H9 (cell line): ENCODE results near the gene CTCFL. TPM values are rescaled to one million over a fixed set of nuclear protein-coding genes. Genes with fewer than 3 reads are reported as not detected.

Experiments
- DNase-seq: peaks from one replicate; pipeline ENCODE4 v3.0.0-alpha.2; 2017
- H2AFZ ChIP-seq: one replicate; pipeline ENCODE4 v1.6.1; 2013; ENCODE audit warnings: mild to moderate bottlenecking, low read length, control low read depth, moderate library complexity
- H2AK5ac ChIP-seq: 2 replicates; pipeline ENCODE4 v1.6.1; 2013; ENCODE audit warnings: low read length, control low read depth, mixed read lengths; ENCODE audit not compliant: insufficient read length
- H2BK120ac ChIP-seq: one replicate; pipeline ENCODE4 v1.6.1; 2013; ENCODE audit warnings: low read depth, mild to moderate bottlenecking, low read length, control low read depth, inconsistent platforms; ENCODE audit not compliant: poor library complexity, severe bottlenecking
- H2BK12ac ChIP-seq: 2 replicates; pipeline ENCODE4 v1.6.1; 2013; ENCODE audit warnings: low read length, control low read depth, mixed read lengths, low read depth; ENCODE audit not compliant: insufficient read length
- H2BK15ac ChIP-seq: 2 replicates; pipeline ENCODE4 v1.6.1; 2013; ENCODE audit warnings: low read depth, low read length, control low read depth
- H2BK20ac ChIP-seq: one replicate; pipeline ENCODE4 v1.6.1; 2013; ENCODE audit warnings: low read depth, mild to moderate bottlenecking, low read length, control low read depth, inconsistent platforms; ENCODE audit not compliant: poor library complexity, severe bottlenecking
- H2BK5ac ChIP-seq: 2 replicates; pipeline ENCODE4 v1.6.1; 2013; ENCODE audit warnings: low read length, control low read depth, mixed read lengths; ENCODE audit not compliant: insufficient read length
- H3K14ac ChIP-seq: 2 replicates; pipeline ENCODE4 v1.6.1; 2013; ENCODE audit warnings: low read length, control low read depth; ENCODE audit not compliant: insufficient read depth
- H3K18ac ChIP-seq: 2 replicates; pipeline ENCODE4 v1.6.1; 2013; ENCODE audit warnings: low read depth, mild to moderate bottlenecking, mixed read lengths, low read length, control low read depth; ENCODE audit not compliant: insufficient read length
- H3K23ac ChIP-seq: 2 replicates; pipeline ENCODE4 v1.6.1; 2013; ENCODE audit warnings: low read length, control low read depth, mixed read lengths, low read depth; ENCODE audit not compliant: insufficient read length
- H3K23me2 ChIP-seq: 2 replicates; pipeline ENCODE4 v1.6.1; 2013; ENCODE audit warnings: low read depth, mild to moderate bottlenecking, mixed read lengths, low read length, control low read depth; ENCODE audit not compliant: insufficient read length, poor library complexity, severe bottlenecking
- H3K27ac ChIP-seq: 2 replicates; pipeline ENCODE4 v1.5.1; 2013; ENCODE audit warnings: low read length, control low read depth, mixed read lengths, low read depth; ENCODE audit not compliant: insufficient read length
- H3K27me3 ChIP-seq: 2 replicates; pipeline ENCODE4 v1.6.1; 2013; ENCODE audit warnings: low read length, control low read depth, inconsistent platforms; ENCODE audit not compliant: insufficient read depth
- H3K4ac ChIP-seq: 2 replicates; pipeline ENCODE4 v1.6.1; 2013; ENCODE audit warnings: low read depth, mild to moderate bottlenecking, control low read depth, inconsistent platforms, low read length, moderate library complexity
- H3K4me1 ChIP-seq: 2 replicates; pipeline ENCODE4 v1.6.1; 2013; ENCODE audit warnings: low read length, control low read depth, inconsistent platforms; ENCODE audit not compliant: insufficient read depth
- H3K4me2 ChIP-seq: 2 replicates; pipeline ENCODE4 v1.6.1; 2013; ENCODE audit warnings: low read length, control low read depth, mixed read lengths; ENCODE audit not compliant: insufficient read length, insufficient read depth
- H3K56ac ChIP-seq: 2 replicates; pipeline ENCODE4 v1.6.1; 2013; ENCODE audit warnings: low read depth, mild to moderate bottlenecking, mixed read lengths, low read length, control low read depth; ENCODE audit not compliant: insufficient read length
- H3K79me1 ChIP-seq: 2 replicates; pipeline ENCODE4 v1.6.1; 2013; ENCODE audit warnings: low read depth, mild to moderate bottlenecking, moderate library complexity, low read length, control low read depth, inconsistent platforms; ENCODE audit not compliant: insufficient read depth, poor library complexity, severe bottlenecking
- H3K79me2 ChIP-seq: 2 replicates; pipeline ENCODE4 v1.6.1; 2013; ENCODE audit warnings: low read length, control low read depth, inconsistent platforms; ENCODE audit not compliant: insufficient read depth
- H3K9ac ChIP-seq: 2 replicates; pipeline ENCODE4 v1.6.1; 2013; ENCODE audit warnings: low read length, control low read depth, mixed read lengths; ENCODE audit not compliant: insufficient read length; ENCODE audit errors: extremely low read depth
- H3K9me3 ChIP-seq: one replicate; pipeline ENCODE4 v1.6.1; 2013; ENCODE audit warnings: low read depth, low read length, inconsistent platforms; ENCODE audit not compliant: control insufficient read depth
- H3T11ph ChIP-seq: one replicate; pipeline ENCODE4 v1.6.1; 2013; ENCODE audit warnings: mild to moderate bottlenecking, low read length, control low read depth, inconsistent platforms
- H4K20me1 ChIP-seq: one replicate; pipeline ENCODE4 v1.6.1; 2013; ENCODE audit not compliant: control insufficient read depth, insufficient read length, insufficient read depth
- H4K5ac ChIP-seq: 2 replicates; pipeline ENCODE4 v1.6.1; 2013; ENCODE audit warnings: low read depth, mild to moderate bottlenecking, mixed read lengths, low read length, control low read depth; ENCODE audit not compliant: insufficient read length
- H4K8ac ChIP-seq: replicated peaks from 2 replicates; pipeline ENCODE4 v1.6.1; 2013; ENCODE audit warnings: low read length, control low read depth, mixed read lengths, low read depth; ENCODE audit not compliant: insufficient read length
- H4K91ac ChIP-seq: 2 replicates; pipeline ENCODE4 v1.6.1; 2013; ENCODE audit warnings: low read depth, mild to moderate bottlenecking, moderate library complexity, mixed read lengths, low read length, control low read depth; ENCODE audit not compliant: insufficient read length
- H3K27ac Mint-ChIP-seq, 3 experiments: 2 replicates in 2 of 3; 3 replicates in 1 of 3; pipeline ENCODE4 v1.8.0; 2020 to 2021; ENCODE audit warnings: mixed read lengths in 3 of 3, mild to moderate bottlenecking in 1 of 3, moderate library complexity in 1 of 3
- H3K27me3 Mint-ChIP-seq: 2 replicates; pipeline ENCODE4 v1.8.0; 2021; ENCODE audit warnings: low read depth, mild to moderate bottlenecking, moderate library complexity, mixed read lengths
- H3K36me3 Mint-ChIP-seq, 3 experiments: 2 replicates in 2 of 3; 3 replicates in 1 of 3; pipeline ENCODE4 v1.8.0; 2020 to 2021; ENCODE audit warnings: low read depth in 3 of 3, mixed read lengths in 3 of 3; ENCODE audit not compliant: insufficient read depth in 1 of 3
- H3K4me1 Mint-ChIP-seq, 2 experiments: 2 replicates each; pipeline ENCODE4 v1.8.0; 2020; ENCODE audit warnings: mixed read lengths in 2 of 2
- H3K4me3 Mint-ChIP-seq, 2 experiments: 2 replicates in 1 of 2; 3 replicates in 1 of 2; pipeline ENCODE4 v1.8.0; 2020 to 2021; ENCODE audit warnings: mild to moderate bottlenecking in 2 of 2, mixed read lengths in 2 of 2, moderate library complexity in 1 of 2
- H3K9me3 Mint-ChIP-seq, 2 experiments: 2 replicates in 1 of 2; 3 replicates in 1 of 2; pipeline ENCODE4 v1.8.0; 2020; ENCODE audit warnings: mild to moderate bottlenecking in 2 of 2, mixed read lengths in 2 of 2, moderate library complexity in 1 of 2
- WGBS: extraction: QIAGEN DNeasy Blood & Tissue Kit; methylation state at CpG from one replicate; pipeline ENCODE4 v1.1.7; 2013; ENCODE audit warnings: missing lambda C conversion rate, low lambda C conversion rate, mixed read lengths; ENCODE audit not compliant: insufficient read length; ENCODE audit errors: extremely low coverage; 5-methylcytosine and 5-hydroxymethylcytosine counted together
- total RNA-seq: library from RNA; stranded (reverse); gene quantifications from 2 replicates; pipeline ENCODE4 v1.2.1, GENCODE V29; 2021
- TF ChIP-seq, protein P1 (sequence below): fragments of 200-600 bp; sonication (generic); conservative IDR thresholded peaks from 3 replicates; pipeline ENCODE4 v1.8.0; 2021; ENCODE audit warnings: antibody characterized with exemption, mild to moderate bottlenecking

Gene CTCFL
- total RNA-seq, 1 experiment from 2014 or later: 0.90 TPM

DNA sequence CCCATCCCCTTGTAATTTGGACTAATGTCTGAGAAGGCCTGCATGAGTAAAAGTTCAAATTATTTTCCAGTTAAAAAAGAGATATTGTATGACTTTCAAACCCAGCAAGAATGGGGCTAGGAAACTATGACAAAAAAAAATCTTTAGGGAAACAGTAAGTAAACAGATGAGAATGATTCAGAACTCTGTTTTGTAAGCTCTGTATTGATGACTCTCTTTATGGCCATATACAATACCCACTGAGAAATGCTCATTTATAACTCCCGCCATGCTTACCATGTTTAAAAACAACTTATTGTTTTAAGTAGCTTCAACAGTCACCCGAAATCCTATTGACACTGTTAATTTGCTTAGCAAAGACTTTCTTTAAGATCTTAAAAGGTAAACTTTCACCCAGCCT lies 18.8 kb upstream of the CTCFL start:
- Histone ChIP-seq H3K18ac (no peak overlapping the region), H3K79me1 (no peaks in the 10 kb centered on the region), H2BK15ac (no peak overlapping the region), H4K8ac (no peak overlapping the region), H3K4me1 (no peaks in the 10 kb centered on the region), H3T11ph (no peak overlapping the region), H3K56ac (no peak overlapping the region), H3K4ac (no peak overlapping the region), H3K23me2 (no peaks in the 10 kb centered on the region), H2BK12ac (no peak overlapping the region), H4K91ac (no peak overlapping the region), H4K5ac (no peak overlapping the region), H3K9ac (no peak overlapping the region), H3K79me2 (no peaks in the 10 kb centered on the region), H2BK5ac (no peak overlapping the region), H3K14ac (no peak overlapping the region), H3K4me2 (no peak overlapping the region), H2AFZ (no peak overlapping the region), H3K9me3 (no peaks in the 10 kb centered on the region), H2BK20ac (no peak overlapping the region), H2BK120ac (no peak overlapping the region), H2AK5ac (no peak overlapping the region), H3K27ac (no peak overlapping the region), H4K20me1 (no peaks in the 10 kb centered on the region), H3K23ac (no peak overlapping the region), H3K27me3 (no peaks in the 10 kb centered on the region; the same call in none of the 2 replicates)
- peaks cover 3 to 5% of the 10 kb centered on the region in 2 experiments; a peak in 2 of 5 replicates for H3K9me3 Mint-ChIP-seq
- H3K4me1 Mint-ChIP-seq: peaks cover 19 to 28% of the 10 kb centered on the region in 2 experiments
- H3K27ac Mint-ChIP-seq: no peak overlapping the region
- peaks cover 22% of the 10 kb centered on the region for H3K27me3 Mint-ChIP-seq
- no peak for DNase-seq
- TF ChIP-seq, protein P1, sequence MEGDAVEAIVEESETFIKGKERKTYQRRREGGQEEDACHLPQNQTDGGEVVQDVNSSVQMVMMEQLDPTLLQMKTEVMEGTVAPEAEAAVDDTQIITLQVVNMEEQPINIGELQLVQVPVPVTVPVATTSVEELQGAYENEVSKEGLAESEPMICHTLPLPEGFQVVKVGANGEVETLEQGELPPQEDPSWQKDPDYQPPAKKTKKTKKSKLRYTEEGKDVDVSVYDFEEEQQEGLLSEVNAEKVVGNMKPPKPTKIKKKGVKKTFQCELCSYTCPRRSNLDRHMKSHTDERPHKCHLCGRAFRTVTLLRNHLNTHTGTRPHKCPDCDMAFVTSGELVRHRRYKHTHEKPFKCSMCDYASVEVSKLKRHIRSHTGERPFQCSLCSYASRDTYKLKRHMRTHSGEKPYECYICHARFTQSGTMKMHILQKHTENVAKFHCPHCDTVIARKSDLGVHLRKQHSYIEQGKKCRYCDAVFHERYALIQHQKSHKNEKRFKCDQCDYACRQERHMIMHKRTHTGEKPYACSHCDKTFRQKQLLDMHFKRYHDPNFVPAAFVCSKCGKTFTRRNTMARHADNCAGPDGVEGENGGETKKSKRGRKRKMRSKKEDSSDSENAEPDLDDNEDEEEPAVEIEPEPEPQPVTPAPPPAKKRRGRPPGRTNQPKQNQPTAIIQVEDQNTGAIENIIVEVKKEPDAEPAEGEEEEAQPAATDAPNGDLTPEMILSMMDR: no peak
- H3K4me3 Mint-ChIP-seq: no peak overlapping the region
- no peaks in the 10 kb centered on the region for H3K36me3 Mint-ChIP-seq
- WGBS: no CpG with 5 or more reads among the region's 2 CpGs
